Type B pancreatic cell (in vitro differentiated cells): ENCODE data around the gene INSC. TPM values are rescaled to one million over a fixed set of nuclear protein-coding genes. Genes with fewer than 3 reads are reported as not detected.

Source experiments
- DNase-seq: peaks from one replicate; pipeline ENCODE4 v3.0.0; 2021; ENCODE audit warnings: mixed read lengths; ENCODE audit not compliant: unreplicated experiment; ENCODE audit errors: extremely low spot score
- H3K27ac Mint-ChIP-seq: 2 replicates; pipeline ENCODE4 v1.8.0; 2021; ENCODE audit warnings: mild to moderate bottlenecking, mixed read lengths
- H3K27me3 Mint-ChIP-seq: 2 replicates; pipeline ENCODE4 v1.8.0; 2021; ENCODE audit warnings: mixed read lengths
- H3K36me3 Mint-ChIP-seq: 2 replicates; pipeline ENCODE4 v1.8.0; 2021; ENCODE audit warnings: mixed read lengths
- H3K4me1 Mint-ChIP-seq: one replicate; pipeline ENCODE4 v1.8.0; 2021; ENCODE audit warnings: mixed read lengths; ENCODE audit not compliant: unreplicated experiment
- H3K4me3 Mint-ChIP-seq: 2 replicates; pipeline ENCODE4 v1.8.0; 2021; ENCODE audit warnings: mild to moderate bottlenecking, mixed read lengths
- H3K9me3 Mint-ChIP-seq: 2 replicates; pipeline ENCODE4 v1.8.0; 2021; ENCODE audit warnings: mixed read lengths
- total RNA-seq: library from RNA; stranded (reverse); gene quantifications from 2 replicates; pipeline ENCODE4 v1.2.1, GENCODE V29; 2021; ENCODE audit warnings: low replicate concordance
- TF ChIP-seq, protein P1 (sequence below): fragments of 200-600 bp; sonication (generic); conservative IDR thresholded peaks from 2 replicates; pipeline ENCODE4 v1.5.0; 2021; ENCODE audit warnings: antibody characterized with exemption, mild to moderate bottlenecking

INSC gene
- total RNA-seq, 1 donor from 2014 or later = 1.2 TPM

DNA sequence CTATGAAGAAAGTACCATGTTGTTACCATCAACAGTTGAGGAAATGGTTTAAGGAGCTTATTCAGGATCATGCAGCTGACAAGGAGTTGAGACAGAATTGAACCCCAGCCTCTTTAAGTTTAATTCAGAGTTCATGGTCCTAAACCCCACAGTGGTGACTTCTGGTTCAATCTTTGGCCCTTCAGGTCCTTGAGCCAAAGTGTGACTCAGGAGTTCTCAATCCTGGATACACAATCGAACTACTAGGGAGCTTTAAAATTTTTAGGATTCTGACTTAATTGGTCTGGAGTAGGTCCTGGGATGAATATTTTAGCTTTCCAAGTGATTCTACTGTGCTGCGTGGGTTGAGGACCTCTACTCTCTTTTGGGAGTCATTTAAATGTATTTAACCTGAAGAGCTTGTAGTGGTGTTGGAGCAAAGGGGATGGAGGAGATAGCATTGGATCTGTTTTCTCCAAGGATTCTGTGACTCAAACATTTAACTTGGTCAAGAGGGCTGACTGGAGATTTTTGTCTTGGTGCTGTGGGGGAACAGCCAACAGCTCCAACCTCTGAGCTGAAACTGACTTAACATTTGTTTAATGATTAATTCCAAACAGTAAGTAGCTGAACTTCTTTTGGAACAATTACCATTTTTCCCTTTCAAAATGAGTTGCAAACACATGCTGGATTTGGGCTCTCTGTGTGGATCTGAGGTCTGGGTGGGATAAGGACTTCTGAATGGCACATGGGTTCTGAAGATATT, 80.1 kb downstream of the INSC start:
- no peak for DNase-seq
- H3K4me3 Mint-ChIP-seq = no peak overlapping the region
- H3K27ac Mint-ChIP-seq = no peak overlapping the region
- H3K27me3 Mint-ChIP-seq = peaks cover 7% of the 10 kb centered on the region
- no peaks in the 10 kb centered on the region for H3K9me3 Mint-ChIP-seq
- no peaks in the 10 kb centered on the region for H3K4me1 Mint-ChIP-seq
- TF ChIP-seq, protein P1, sequence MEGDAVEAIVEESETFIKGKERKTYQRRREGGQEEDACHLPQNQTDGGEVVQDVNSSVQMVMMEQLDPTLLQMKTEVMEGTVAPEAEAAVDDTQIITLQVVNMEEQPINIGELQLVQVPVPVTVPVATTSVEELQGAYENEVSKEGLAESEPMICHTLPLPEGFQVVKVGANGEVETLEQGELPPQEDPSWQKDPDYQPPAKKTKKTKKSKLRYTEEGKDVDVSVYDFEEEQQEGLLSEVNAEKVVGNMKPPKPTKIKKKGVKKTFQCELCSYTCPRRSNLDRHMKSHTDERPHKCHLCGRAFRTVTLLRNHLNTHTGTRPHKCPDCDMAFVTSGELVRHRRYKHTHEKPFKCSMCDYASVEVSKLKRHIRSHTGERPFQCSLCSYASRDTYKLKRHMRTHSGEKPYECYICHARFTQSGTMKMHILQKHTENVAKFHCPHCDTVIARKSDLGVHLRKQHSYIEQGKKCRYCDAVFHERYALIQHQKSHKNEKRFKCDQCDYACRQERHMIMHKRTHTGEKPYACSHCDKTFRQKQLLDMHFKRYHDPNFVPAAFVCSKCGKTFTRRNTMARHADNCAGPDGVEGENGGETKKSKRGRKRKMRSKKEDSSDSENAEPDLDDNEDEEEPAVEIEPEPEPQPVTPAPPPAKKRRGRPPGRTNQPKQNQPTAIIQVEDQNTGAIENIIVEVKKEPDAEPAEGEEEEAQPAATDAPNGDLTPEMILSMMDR = no peak
- no peaks in the 10 kb centered on the region for H3K36me3 Mint-ChIP-seq

DNA sequence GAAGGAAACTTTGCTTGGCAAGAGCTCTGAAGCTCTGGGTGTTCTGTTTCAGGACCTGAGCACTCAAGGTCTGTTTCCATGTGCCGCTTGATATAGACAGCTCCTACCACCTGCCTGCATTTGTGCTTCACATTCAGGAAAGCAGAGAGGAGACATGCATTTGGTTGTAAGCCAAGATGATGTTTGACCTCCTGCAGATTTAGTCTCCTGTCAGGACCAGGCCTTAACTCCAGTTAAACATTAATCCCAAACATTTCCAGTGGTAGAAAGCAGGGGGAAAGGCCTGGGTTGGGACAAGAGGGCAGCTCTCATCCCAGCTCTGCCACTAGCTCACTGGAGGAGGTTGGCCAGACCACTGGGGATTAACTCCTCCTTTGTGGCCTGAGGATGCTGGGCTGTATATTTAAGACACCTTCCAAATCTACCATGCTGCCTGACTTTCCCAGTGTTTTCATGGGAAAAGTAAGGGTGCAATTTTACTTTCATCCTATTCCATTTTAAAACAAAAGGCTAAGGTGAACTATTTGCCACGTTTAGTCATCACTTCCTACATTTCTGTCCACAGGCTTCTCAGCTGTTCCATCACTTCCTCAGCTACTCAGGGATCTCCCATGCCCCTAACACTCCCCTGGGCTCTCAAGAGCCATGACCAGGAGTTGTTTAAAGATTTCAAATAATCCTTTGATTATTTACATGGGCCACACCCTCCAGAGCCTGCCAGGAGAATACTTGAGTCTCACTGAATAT, 80.9 kb downstream of the INSC start:
- Mint-ChIP-seq H3K4me3 (no peak overlapping the region), H3K36me3 (no peaks in the 10 kb centered on the region), H3K27ac (no peak overlapping the region), H3K4me1 (no peaks in the 10 kb centered on the region), H3K9me3 (no peaks in the 10 kb centered on the region), H3K27me3 (peaks cover 7% of the 10 kb centered on the region)
- TF ChIP-seq, protein P1 = no peak
- no peak for DNase-seq

DNA sequence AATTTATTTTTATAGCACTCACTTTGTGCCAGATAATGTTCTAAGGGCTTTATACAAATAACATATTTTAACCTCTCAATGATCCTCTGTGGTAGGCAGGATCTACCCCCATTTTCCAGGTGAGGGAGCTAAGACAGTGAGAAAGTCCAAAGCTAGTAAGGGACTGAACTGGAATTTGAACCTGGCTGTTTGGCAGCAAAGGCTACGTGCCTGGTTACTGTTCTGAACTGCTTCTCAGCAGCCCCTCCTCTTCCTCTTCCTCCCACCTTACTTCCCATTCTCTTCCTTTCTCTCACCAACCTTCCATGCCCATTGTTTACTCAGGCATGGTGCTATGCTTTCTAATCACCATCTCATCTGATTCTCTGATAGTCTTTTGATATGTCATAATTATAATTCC, 82.0 kb downstream of the INSC start:
- H3K27ac Mint-ChIP-seq = no peak overlapping the region
- TF ChIP-seq, protein P1 = no peak
- H3K27me3 Mint-ChIP-seq = peaks cover 7% of the 10 kb centered on the region
- no peak overlapping the region for H3K4me3 Mint-ChIP-seq
- H3K36me3 Mint-ChIP-seq = no peaks in the 10 kb centered on the region
- H3K9me3 Mint-ChIP-seq = no peaks in the 10 kb centered on the region
- no peaks in the 10 kb centered on the region for H3K4me1 Mint-ChIP-seq
- DNase-seq = no peak

DNA sequence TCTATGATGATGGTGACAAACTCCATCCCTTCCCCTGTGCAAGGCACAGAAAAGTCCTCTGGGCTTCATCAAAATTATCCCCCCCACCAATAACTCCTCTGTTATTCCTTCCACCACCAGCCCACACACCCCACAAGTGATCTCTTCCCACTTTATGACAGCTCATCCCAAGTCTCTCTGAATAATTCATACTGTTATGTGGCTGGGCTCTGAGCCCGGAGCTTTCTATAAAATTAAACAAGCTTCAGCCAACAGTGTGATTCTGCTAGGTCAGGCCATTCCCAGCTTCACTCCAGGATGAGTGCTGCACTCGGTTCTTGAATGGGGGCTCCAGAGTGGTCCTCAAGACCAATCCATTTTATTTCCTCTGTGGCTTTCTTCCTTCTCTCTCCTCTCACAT, 83.0 kb downstream of the INSC start:
- no peak overlapping the region for H3K4me3 Mint-ChIP-seq
- H3K9me3 Mint-ChIP-seq = no peaks in the 10 kb centered on the region
- TF ChIP-seq, protein P1 = no peak
- no peak overlapping the region for H3K27ac Mint-ChIP-seq
- H3K4me1 Mint-ChIP-seq = no peaks in the 10 kb centered on the region
- H3K36me3 Mint-ChIP-seq = no peaks in the 10 kb centered on the region
- DNase-seq = no peak
- H3K27me3 Mint-ChIP-seq = peaks cover 14% of the 10 kb centered on the region

- Mint-ChIP-seq H3K9me3 (no peaks in the 10 kb centered on the region), H3K4me3 (no peak overlapping the region), H3K36me3 (no peaks in the 10 kb centered on the region), H3K27ac (no peak overlapping the region), H3K4me1 (no peaks in the 10 kb centered on the region), H3K27me3 (peaks cover 18% of the 10 kb centered on the region)
- no peak for DNase-seq
- TF ChIP-seq, protein P1 = no peak
These were observed 83.6 kb downstream of the INSC start for GRCh38 chr11:15198284-15198683.
